Stomach (tissue), 19 donors: ENCODE measurements around the gene SRP54. TPM values are rescaled to one million over a fixed set of nuclear protein-coding genes. Genes with fewer than 3 reads are reported as not detected.

Source experiments
- DNase-seq, 2 donors: peaks; one replicate each; pipeline versions ENCODE4 v3.0.0 to v3.0.0-alpha.2; 2013 to 2019
- H3K27ac ChIP-seq, 5 donors: fragments of 200-600 bp in 4 of 5; sonication (generic) in 4 of 5; one replicate each; pipeline ENCODE4 v1.5.1; 2013 to 2019; ENCODE audit warnings: mild to moderate bottlenecking in 1 of 5, moderate library complexity in 1 of 5
- H3K27me3 ChIP-seq, 3 donors: fragments of 200-600 bp; sonication (generic); one replicate each; pipeline ENCODE4 v1.5.1; 2017 to 2019; ENCODE audit warnings: mixed run types in 1 of 3
- H3K36me3 ChIP-seq, 4 donors: fragments of 200-600 bp; sonication (generic); 1 replicate in 3 of 4; 2 replicates in 1 of 4; pipeline ENCODE4 v1.5.1; 2016 to 2019
- H3K4me1 ChIP-seq, 4 donors: fragments of 200-600 bp; sonication (generic); one replicate each; pipeline ENCODE4 v1.5.1; 2016 to 2019
- H3K4me3 ChIP-seq, 4 donors: fragments of 200-600 bp; sonication (generic) in 3 of 4; one replicate each; pipeline ENCODE4 v1.5.1; 2016 to 2019; ENCODE audit warnings: mild to moderate bottlenecking in 1 of 4
- H3K9me3 ChIP-seq, 4 donors: fragments of 200-600 bp; sonication (generic); one replicate each; pipeline ENCODE4 v1.5.1; 2016 to 2019
- EP300 ChIP-seq: sonication (generic); formaldehyde crosslinking; IDR thresholded peaks from one replicate; pipeline ENCODE4 v1.6.1; 2017; ENCODE audit warnings: antibody characterized with exemption
- POLR2A ChIP-seq, 4 donors: fragments of 450-650 bp; IDR thresholded peaks; one replicate each; pipeline ENCODE4 v1.6.1; 2016; ENCODE audit warnings: antibody characterized with exemption in 4 of 4, control low read depth in 2 of 4, mild to moderate bottlenecking in 1 of 4, moderate library complexity in 1 of 4
- POLR2AphosphoS5 ChIP-seq, 3 donors: sonication (generic); formaldehyde crosslinking; IDR thresholded peaks; one replicate each; pipeline ENCODE4 v1.6.1; 2016; ENCODE audit warnings: antibody characterized with exemption in 3 of 3
- WGBS, 5 donors: extraction: QIAGEN DNeasy Blood & Tissue Kit in 3 of 5; methylation state at CpG; one replicate each; pipeline versions ENCODE4 v1.1.5 to v1.1.7; 2013 to 2018; 5-methylcytosine and 5-hydroxymethylcytosine counted together
- intact Hi-C: fragments of 100-400 bp; cut with DNase I; formaldehyde crosslinking; loops from one replicate; pipeline ENCODE4 v1.15.1; 2023; ENCODE audit warnings: low total_unique reads
- long read RNA-seq, 10 donors: transcript quantifications; one replicate each; lab custom pipeline, GENCODE V29; 2026
- polyA plus RNA-seq, 3 donors: library from polyadenylated mRNA; stranded (reverse); fragments of 200-250 nt; gene quantifications; one replicate each; pipeline ENCODE4 v1.2.3, GENCODE V29; 2013
- total RNA-seq, 5 donors: library from RNA; depleted of rRNA; stranded (reverse); fragments of >200 nt; gene quantifications; one replicate each; pipeline versions ENCODE4 v1.1.0 to v1.2.3, GENCODE V29; 2014 to 2016
- TF ChIP-seq, protein P1 (sequence below), 7 experiments: fragments of 450-650 bp in 4 of 7; fragments of 200-600 bp in 3 of 7; sonication (generic) in 3 of 7; IDR thresholded peaks; one replicate each; pipeline ENCODE4 v1.5.1; 2016 to 2019; ENCODE audit warnings: antibody characterized with exemption in 7 of 7, control low read depth in 2 of 7, mild to moderate bottlenecking in 1 of 7
- donor health status: healthy with polysubstance abuse.
- donor health status: Bipolar disorder and iron deficiency.
- donor health status: healthy.

Gene SRP54
- total RNA-seq (100 to 1,000 TPM in 1 of 5 donors, 10 to 100 TPM in 4; 12.9 to 111 (median 20.0) TPM), polyA plus RNA-seq (10 to 100 TPM; 19.9 to 32.8 (median 27.4) TPM)
- long read RNA-seq, donor 1, partial matches to known transcripts, result 0 of 5 reads
- long read RNA-seq, donor 1, other reads (novel, unspliced or antisense), result 0 of 5 reads
- long read RNA-seq, donor 2, transcript SRP54-201 (16 exons, 2,279 nt), result major isoform, 13 of 21 reads
- long read RNA-seq, donor 2, partial matches to known transcripts, result 5 of 21 reads
- long read RNA-seq, donor 2, other reads (novel, unspliced or antisense), result 0 of 21 reads
- long read RNA-seq, donor 3, transcript SRP54-201 (16 exons, 2,279 nt), result major isoform, 6 of 8 reads
- long read RNA-seq, donor 3, partial matches to known transcripts, result 0 of 8 reads
- long read RNA-seq, donor 3, other reads (novel, unspliced or antisense), result 0 of 8 reads
- long read RNA-seq, donor 4, partial matches to known transcripts, result 0 of 2 reads
- long read RNA-seq, donor 4, other reads (novel, unspliced or antisense), result 0 of 2 reads
- long read RNA-seq, donor 5, transcript SRP54-201 (16 exons, 2,279 nt), result major isoform, 5 of 11 reads
- long read RNA-seq, donor 5, partial matches to known transcripts, result 5 of 11 reads
- long read RNA-seq, donor 5, other reads (novel, unspliced or antisense), result 0 of 11 reads
- long read RNA-seq, donor 6, transcript SRP54-212 (2 exons, 529 nt), result minor isoform, 7 of 29 reads
- long read RNA-seq, donor 6, transcript SRP54-201 (16 exons, 2,279 nt), result major isoform, 16 of 29 reads
- long read RNA-seq, donor 6, partial matches to known transcripts, result 6 of 29 reads
- long read RNA-seq, donor 6, other reads (novel, unspliced or antisense), result 0 of 29 reads
- long read RNA-seq, donor 7, transcript SRP54-201 (16 exons, 2,279 nt), result major isoform, 5 of 7 reads
- long read RNA-seq, donor 7, partial matches to known transcripts, result 0 of 7 reads
- long read RNA-seq, donor 7, other reads (novel, unspliced or antisense), result 0 of 7 reads
- long read RNA-seq, donor 8, transcript SRP54-201 (16 exons, 2,279 nt), result major isoform, 11 of 20 reads
- long read RNA-seq, donor 8, partial matches to known transcripts, result 8 of 20 reads
- long read RNA-seq, donor 8, other reads (novel, unspliced or antisense), result 0 of 20 reads
- long read RNA-seq, donor 9, transcript SRP54-201 (16 exons, 2,279 nt), result major isoform, 11 of 25 reads
- long read RNA-seq, donor 9, partial matches to known transcripts, result 9 of 25 reads
- long read RNA-seq, donor 9, other reads (novel, unspliced or antisense), result 0 of 25 reads
- long read RNA-seq, donor 10, partial matches to known transcripts, result 0 of 2 reads
- long read RNA-seq, donor 10, other reads (novel, unspliced or antisense), result 0 of 2 reads

DNA sequence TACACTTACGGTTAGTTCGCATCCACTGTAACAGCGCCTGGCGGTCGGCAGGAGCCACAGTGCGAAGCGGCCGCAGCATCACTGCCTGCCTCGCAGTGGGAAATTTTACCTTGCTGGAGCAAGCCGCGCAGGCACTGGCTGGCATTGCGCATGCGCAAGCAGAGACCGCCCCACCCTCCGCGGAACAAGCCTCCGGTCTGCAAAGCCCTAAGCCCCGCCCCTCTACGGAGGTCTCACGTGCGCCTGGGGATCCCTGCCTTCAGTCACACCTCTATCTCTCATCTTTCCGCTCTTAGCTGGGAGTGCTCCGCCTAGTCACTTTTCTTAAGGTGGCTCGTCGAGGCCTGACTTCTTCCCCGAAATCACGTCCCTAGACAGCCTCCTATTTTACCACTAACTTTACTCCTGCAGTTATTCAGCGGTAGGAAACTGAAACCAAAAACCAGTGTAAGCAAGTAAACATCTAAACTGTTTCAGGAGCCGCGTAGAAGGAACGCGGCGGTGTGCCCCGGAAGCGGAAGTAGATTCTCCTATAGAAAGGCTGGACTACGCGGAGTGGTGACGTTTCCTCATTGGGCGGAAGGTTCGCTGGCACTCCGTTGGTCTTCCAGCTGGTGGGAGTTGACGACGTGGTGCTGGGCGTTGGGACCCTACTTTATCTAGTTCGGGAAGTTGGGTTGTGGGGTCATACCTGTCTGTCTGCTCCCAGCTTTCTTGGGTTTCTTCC, at the start of gene SRP54:
Gene SRP54, plus strand, starts transcription at position 572 of the 727 bp plus-strand sequence. CDS start 13,718 bp downstream, outside the sequence.
- Histone ChIP-seq H3K27me3 (no peaks in the 10 kb centered on the region), H3K4me3 (peak within 1 kb of the TSS; percentile 68 to 82 (median 75)), H3K4me1 (peaks cover 23 to 59% (median 45%) of the 10 kb centered on the region in 4 donors), H3K9me3 (no peaks in the 10 kb centered on the region), H3K27ac (peak within 1 kb of the TSS; percentile 94 to 99 (median 96)), H3K36me3 (no peaks in the 10 kb centered on the region)
- WGBS, 5 donors, result 0 to 1% (median 1%) methylated on average over 39 to 45 of the region's 45 CpGs
- TF ChIP-seq, protein P1, sequence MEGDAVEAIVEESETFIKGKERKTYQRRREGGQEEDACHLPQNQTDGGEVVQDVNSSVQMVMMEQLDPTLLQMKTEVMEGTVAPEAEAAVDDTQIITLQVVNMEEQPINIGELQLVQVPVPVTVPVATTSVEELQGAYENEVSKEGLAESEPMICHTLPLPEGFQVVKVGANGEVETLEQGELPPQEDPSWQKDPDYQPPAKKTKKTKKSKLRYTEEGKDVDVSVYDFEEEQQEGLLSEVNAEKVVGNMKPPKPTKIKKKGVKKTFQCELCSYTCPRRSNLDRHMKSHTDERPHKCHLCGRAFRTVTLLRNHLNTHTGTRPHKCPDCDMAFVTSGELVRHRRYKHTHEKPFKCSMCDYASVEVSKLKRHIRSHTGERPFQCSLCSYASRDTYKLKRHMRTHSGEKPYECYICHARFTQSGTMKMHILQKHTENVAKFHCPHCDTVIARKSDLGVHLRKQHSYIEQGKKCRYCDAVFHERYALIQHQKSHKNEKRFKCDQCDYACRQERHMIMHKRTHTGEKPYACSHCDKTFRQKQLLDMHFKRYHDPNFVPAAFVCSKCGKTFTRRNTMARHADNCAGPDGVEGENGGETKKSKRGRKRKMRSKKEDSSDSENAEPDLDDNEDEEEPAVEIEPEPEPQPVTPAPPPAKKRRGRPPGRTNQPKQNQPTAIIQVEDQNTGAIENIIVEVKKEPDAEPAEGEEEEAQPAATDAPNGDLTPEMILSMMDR (IDR thresholded peaks at IDR 0.05), result peak in 1 of 7 experiments; percentile 32
- TF ChIP-seq POLR2AphosphoS5 (IDR thresholded peaks at IDR 0.05), result peak; percentile 94 to 99 (median 98)
- TF ChIP-seq POLR2A (IDR thresholded peaks at IDR 0.05), result peak in 2 of 4 donors; percentile 75 to 86
- TF ChIP-seq EP300, result no peak
- intact Hi-C loops, result no loop called here
- peak; percentile 99 to 100 for DNase-seq

DNA sequence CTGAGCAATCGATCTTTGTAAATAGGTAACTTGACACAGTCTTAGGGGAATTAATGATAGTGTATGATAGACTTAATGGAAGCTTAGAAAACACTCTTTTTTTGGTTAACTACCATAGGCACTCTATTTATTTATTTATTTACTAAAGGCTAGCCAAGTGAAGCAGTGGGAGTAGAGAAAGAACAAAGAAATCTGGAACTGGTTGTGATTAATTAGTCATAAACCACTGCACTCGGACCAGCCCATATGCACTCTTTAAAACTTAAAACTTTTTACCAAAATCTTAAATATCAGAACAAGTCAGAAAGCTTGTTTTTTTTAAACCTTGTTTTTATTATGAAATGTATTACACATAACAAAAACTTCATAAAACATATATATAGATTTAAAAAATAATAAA, 49.5 kb upstream of the SRP54 start:
- Histone ChIP-seq H3K27ac (no peak overlapping the region), H3K9me3 (no peaks in the 10 kb centered on the region), H3K27me3 (no peaks in the 10 kb centered on the region), H3K36me3 (no peaks in the 10 kb centered on the region), H3K4me3 (no peak overlapping the region), H3K4me1 (peaks cover 0 to 15% (median 0%) of the 10 kb centered on the region in 4 donors)
- TF ChIP-seq POLR2AphosphoS5 (IDR thresholded peaks at IDR 0.05) (no peak), EP300 (no peak), POLR2A (IDR thresholded peaks at IDR 0.05) (no peak)
- TF ChIP-seq, protein P1 (IDR thresholded peaks at IDR 0.05), result no peak
- WGBS, 5 donors, result 69 to 88% (median 82%) methylated on average over 2 of the region's 2 CpGs
- DNase-seq, result no peak
- intact Hi-C loops, result no loop called here

DNA sequence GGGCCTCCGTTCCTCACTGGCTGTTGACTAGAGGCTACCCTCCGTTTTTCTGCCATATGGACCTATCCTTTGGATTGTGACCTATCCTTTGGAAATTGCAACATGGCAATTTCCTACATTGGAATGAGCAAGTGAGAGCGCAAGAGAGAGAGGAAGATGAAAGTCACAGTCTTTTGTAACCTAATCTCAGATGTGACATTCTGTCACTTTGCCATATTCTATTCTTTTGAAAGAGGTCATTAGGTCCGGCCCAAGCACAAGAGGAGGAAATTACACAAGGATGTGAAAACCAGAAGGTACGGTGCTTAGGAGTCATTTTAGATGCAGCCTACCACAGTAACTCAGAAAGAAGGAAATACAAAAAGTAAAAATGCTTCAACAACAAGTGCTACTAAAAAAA, 47.3 kb upstream of the SRP54 start:
- no peaks in the 10 kb centered on the region for H3K36me3 ChIP-seq

More for the DNA sequence above, 47.3 kb upstream of the SRP54 start:
- peak overlapping the region in 1 of 5 donors; percentile 64 for H3K27ac ChIP-seq
- H3K27me3 ChIP-seq, result no peaks in the 10 kb centered on the region
- WGBS, 5 donors, result 77 to 92% (median 84%) methylated on average over 5 of the region's 5 CpGs
- no peaks in the 10 kb centered on the region for H3K9me3 ChIP-seq
- no peak overlapping the region for H3K4me3 ChIP-seq
- peaks cover 0 to 13% (median 0%) of the 10 kb centered on the region in 4 donors for H3K4me1 ChIP-seq
- no peak for DNase-seq
- intact Hi-C loops, result no loop called here
- no peak for TF ChIP-seq POLR2AphosphoS5 (IDR thresholded peaks at IDR 0.05)
- no peak for TF ChIP-seq EP300
- TF ChIP-seq, protein P1 (IDR thresholded peaks at IDR 0.05), result no peak
- TF ChIP-seq POLR2A (IDR thresholded peaks at IDR 0.05), result no peak
